Gastroesophageal sphincter (tissue), 3 donors: ENCODE data around the gene VPS51.

Source experiments
- EP300 ChIP-seq: sonication (generic); formaldehyde crosslinking; IDR thresholded peaks from one replicate; pipeline ENCODE4 v1.6.1; 2017; ENCODE audit warnings: antibody characterized with exemption, mild to moderate bottlenecking
- POLR2A ChIP-seq, 2 donors: fragments of 450-650 bp; IDR thresholded peaks; one replicate each; pipeline ENCODE4 v1.6.1; 2017; ENCODE audit warnings: antibody characterized with exemption in 2 of 2, mild to moderate bottlenecking in 2 of 2, moderate library complexity in 1 of 2
- TF ChIP-seq, protein P1 (sequence below), 4 experiments: fragments of 200-600 bp in 2 of 4; fragments of 450-650 bp in 2 of 4; sonication (generic) in 1 of 4; IDR thresholded peaks; one replicate each; pipeline ENCODE4 v1.5.1; 2017 to 2019; ENCODE audit warnings: antibody characterized with exemption in 4 of 4, mild to moderate bottlenecking in 2 of 4, moderate library complexity in 2 of 4

DNA sequence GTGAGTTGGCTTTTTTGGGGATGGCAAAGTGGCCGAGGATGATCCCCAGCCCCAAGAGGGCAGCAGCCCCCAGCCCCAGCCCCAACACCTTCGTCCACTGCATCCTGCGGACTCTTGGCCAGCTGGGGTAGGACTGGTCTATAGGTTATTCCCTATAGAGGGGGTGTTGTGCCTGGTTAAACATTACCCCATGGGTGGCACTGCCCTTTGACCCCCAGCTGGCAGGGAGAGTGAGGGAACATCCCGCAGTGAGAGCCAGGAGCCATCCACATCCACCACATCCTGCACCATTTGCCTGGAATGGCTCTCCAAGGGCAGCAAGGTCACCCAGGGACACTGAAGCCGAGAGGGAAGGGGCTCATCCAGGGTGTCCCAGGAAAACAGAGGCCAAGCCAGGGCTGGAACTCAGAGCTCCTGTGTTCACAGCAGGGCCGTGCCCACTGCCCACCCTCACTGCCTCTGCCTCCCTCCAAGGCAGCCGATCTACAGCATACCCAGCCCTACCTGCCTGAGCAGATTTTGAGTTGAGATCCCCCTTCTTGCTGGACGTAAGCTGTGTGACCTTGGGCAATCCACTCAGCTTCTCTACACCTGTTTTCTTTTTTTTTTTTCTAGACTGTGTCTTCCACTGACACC is 37.5 kb upstream of the VPS51 start, which contains the start of gene NAALADL1:
- TF ChIP-seq EP300 (no peak), POLR2A (IDR thresholded peaks at IDR 0.05) (no peak)
- TF ChIP-seq, protein P1, sequence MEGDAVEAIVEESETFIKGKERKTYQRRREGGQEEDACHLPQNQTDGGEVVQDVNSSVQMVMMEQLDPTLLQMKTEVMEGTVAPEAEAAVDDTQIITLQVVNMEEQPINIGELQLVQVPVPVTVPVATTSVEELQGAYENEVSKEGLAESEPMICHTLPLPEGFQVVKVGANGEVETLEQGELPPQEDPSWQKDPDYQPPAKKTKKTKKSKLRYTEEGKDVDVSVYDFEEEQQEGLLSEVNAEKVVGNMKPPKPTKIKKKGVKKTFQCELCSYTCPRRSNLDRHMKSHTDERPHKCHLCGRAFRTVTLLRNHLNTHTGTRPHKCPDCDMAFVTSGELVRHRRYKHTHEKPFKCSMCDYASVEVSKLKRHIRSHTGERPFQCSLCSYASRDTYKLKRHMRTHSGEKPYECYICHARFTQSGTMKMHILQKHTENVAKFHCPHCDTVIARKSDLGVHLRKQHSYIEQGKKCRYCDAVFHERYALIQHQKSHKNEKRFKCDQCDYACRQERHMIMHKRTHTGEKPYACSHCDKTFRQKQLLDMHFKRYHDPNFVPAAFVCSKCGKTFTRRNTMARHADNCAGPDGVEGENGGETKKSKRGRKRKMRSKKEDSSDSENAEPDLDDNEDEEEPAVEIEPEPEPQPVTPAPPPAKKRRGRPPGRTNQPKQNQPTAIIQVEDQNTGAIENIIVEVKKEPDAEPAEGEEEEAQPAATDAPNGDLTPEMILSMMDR (IDR thresholded peaks at IDR 0.05), result no peak
